ENCODE measurements around the gene HSF4.

Gene HSF4

GRCh38 chr16:67186550-67186950, 22.0 kb downstream of the HSF4 start:
- no peak overlapping the region for H3K4me3 ChIP-seq (ENCODE audit: low read depth, low read length)
- TF ChIP-seq CTCF (IDR thresholded peaks at IDR 0.05; ENCODE audit: insufficient read depth, low read depth, low read length, missing control alignments), result no peak
- DNase-seq (ENCODE audit: low read depth), result no peak

- TF ChIP-seq CTCF (IDR thresholded peaks at IDR 0.05; ENCODE audit: insufficient read depth, low read depth, low read length, missing control alignments), result no peak
- H3K4me3 ChIP-seq (ENCODE audit: low read depth, low read length), result no peak overlapping the region
Measured at GRCh38 chr16:67187175-67187890, 22.8 kb downstream of the HSF4 start.

GRCh38 chr16:67188323-67188722, 23.8 kb downstream of the HSF4 start:
- no peak overlapping the region for H3K4me3 ChIP-seq (ENCODE audit: low read depth, low read length)
- TF ChIP-seq CTCF (IDR thresholded peaks at IDR 0.05; ENCODE audit: insufficient read depth, low read depth, low read length, missing control alignments), result no peak
- DNase-seq (ENCODE audit: low read depth), result no peak

More at GRCh38 chr16:67187175-67187890, 22.8 kb downstream of the HSF4 start:
- DNase-seq (ENCODE audit: low read depth), result no peak

- no peak for DNase-seq (ENCODE audit: low read depth)
Measured at GRCh38 chr16:67188798-67189197, 24.3 kb downstream of the HSF4 start.

GRCh38 chr16:67190041-67190440, 25.5 kb downstream of the HSF4 start, which contains the start of gene EXOC3L1:
Gene EXOC3L1 (minus strand): TSS chr16:67190136. CDS start chr16:67189676, 460 bp downstream.
- H3K4me3 ChIP-seq (ENCODE audit: low read depth, low read length), result no peak within 1 kb of the TSS
- TF ChIP-seq CTCF (IDR thresholded peaks at IDR 0.05; ENCODE audit: insufficient read depth, low read depth, low read length, missing control alignments), result no peak
- DNase-seq (ENCODE audit: low read depth), result no peak

More at GRCh38 chr16:67188798-67189197, 24.3 kb downstream of the HSF4 start:
- no peak overlapping the region for H3K4me3 ChIP-seq (ENCODE audit: low read depth, low read length)
- TF ChIP-seq CTCF (IDR thresholded peaks at IDR 0.05; ENCODE audit: insufficient read depth, low read depth, low read length, missing control alignments), result no peak

- no peak overlapping the region for H3K4me3 ChIP-seq (ENCODE audit: low read depth, low read length)
- DNase-seq (ENCODE audit: low read depth), result no peak
- no peak for TF ChIP-seq CTCF (IDR thresholded peaks at IDR 0.05; ENCODE audit: insufficient read depth, low read depth, low read length, missing control alignments)
Measured at GRCh38 chr16:67190448-67191399, 26.2 kb downstream of the HSF4 start.
